Measurements from ENCODE around the gene GRIK2. TPM values are rescaled to one million over a fixed set of nuclear protein-coding genes. Genes with fewer than 3 reads are reported as not detected.

Gene GRIK2
- total RNA-seq, 4 donors from 2014 or later = 1.4 to 51.9 (median 9.6) TPM

DNA sequence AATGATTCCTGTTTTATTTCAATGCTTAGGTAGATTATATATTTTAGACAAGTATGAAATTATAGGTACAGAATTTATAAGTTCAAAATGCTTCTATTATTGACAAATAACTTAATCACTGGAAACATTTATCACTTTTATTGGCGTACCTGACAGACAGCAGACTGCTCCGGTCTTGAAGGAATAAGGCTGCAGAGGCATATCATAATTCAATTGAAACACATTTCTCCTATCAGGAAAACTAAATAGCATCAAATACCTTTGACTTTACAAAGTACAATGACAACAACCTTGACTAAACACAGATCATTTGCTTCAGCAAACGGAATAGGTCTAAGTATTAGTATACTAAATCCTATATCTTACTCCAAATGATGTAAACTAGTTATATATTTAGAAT, 91.3 kb downstream of the GRIK2 start:
- H3K27ac ChIP-seq = no peak overlapping the region
- WGBS, 2 donors = 88 to 89% methylated on average over 3 of the region's 3 CpGs
- H3K4me3 ChIP-seq (replicated peaks in 1 of 3) = no peak overlapping the region
- no peak for TF ChIP-seq POLR2A (IDR thresholded peaks at IDR 0.05)
- TF ChIP-seq CTCF (IDR thresholded peaks at IDR 0.05) = no peak
- intact Hi-C loops (cut with DNase I) = no loop called here
- no peaks in the 10 kb centered on the region for H3K9me3 ChIP-seq
- no peaks in the 10 kb centered on the region for H3K36me3 ChIP-seq
- no peaks in the 10 kb centered on the region for H3K4me1 ChIP-seq
- no peaks in the 10 kb centered on the region for H3K27me3 ChIP-seq
- DNase-seq = no peak

DNA sequence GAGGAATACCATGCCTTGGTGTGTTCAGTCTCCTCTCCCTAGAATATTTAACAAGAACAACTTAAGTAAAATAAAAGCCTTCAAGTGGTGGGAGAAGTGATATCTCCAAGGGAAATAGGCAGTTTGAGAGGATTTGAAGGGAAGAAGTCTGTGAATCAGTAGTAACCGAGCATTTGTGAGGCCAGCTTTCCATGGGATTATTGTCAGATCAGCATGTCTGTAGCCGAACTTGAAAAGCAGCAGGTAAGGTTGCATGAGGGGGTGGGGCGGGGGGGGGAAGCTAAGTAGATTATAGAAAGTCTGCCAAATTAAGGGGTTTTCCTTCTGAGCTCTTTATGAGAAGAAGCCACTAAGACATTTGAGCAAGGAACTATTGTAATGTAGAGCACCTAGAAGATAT, 92.6 kb downstream of the GRIK2 start:
- no peaks in the 10 kb centered on the region for H3K36me3 ChIP-seq
- no peak for DNase-seq
- intact Hi-C loops (cut with DNase I) = no loop called here
- no peaks in the 10 kb centered on the region for H3K27me3 ChIP-seq
- no peak overlapping the region for H3K27ac ChIP-seq
- H3K9me3 ChIP-seq = no peaks in the 10 kb centered on the region
- TF ChIP-seq CTCF (IDR thresholded peaks at IDR 0.05) (no peak), POLR2A (IDR thresholded peaks at IDR 0.05) (no peak)
- 28 to 37% methylated on average over 3 of the region's 3 CpGs for WGBS, 2 donors
- no peak overlapping the region for H3K4me3 ChIP-seq (replicated peaks in 1 of 3)
- no peaks in the 10 kb centered on the region for H3K4me1 ChIP-seq

GRCh38 chr6:101486726-101487125, 93.2 kb downstream of the GRIK2 start:
- Histone ChIP-seq H3K36me3 (no peaks in the 10 kb centered on the region), H3K4me3 (replicated peaks in 1 of 3) (no peak overlapping the region), H3K9me3 (no peaks in the 10 kb centered on the region), H3K4me1 (no peaks in the 10 kb centered on the region), H3K27me3 (no peaks in the 10 kb centered on the region), H3K27ac (no peak overlapping the region)
- WGBS, 2 donors = 40 to 41% methylated on average over 3 of the region's 3 CpGs
- no peak for DNase-seq
- intact Hi-C loops (cut with DNase I) = no loop called here
- TF ChIP-seq CTCF (IDR thresholded peaks at IDR 0.05) (no peak), POLR2A (IDR thresholded peaks at IDR 0.05) (no peak)

DNA sequence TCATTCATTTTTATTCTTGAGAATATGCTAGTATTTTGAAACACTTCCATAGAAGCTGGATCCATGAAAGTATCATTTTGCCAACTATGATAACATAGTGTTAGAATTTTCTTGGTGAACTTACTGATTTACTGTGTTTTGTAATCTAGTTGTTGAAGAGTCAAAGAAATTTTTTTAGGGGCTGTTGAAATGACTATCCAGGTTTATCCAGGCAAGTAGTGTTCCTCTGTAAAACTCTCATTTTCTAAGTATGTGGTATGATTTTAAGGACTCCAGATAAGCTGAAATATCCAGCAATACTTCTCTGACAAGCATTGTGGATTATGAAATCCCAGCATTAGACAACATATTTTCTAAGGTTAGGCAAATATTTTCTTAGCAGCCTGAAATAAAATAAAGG, 95.9 kb downstream of the GRIK2 start:
- no peak for DNase-seq
- H3K4me1 ChIP-seq = no peaks in the 10 kb centered on the region

DNA sequence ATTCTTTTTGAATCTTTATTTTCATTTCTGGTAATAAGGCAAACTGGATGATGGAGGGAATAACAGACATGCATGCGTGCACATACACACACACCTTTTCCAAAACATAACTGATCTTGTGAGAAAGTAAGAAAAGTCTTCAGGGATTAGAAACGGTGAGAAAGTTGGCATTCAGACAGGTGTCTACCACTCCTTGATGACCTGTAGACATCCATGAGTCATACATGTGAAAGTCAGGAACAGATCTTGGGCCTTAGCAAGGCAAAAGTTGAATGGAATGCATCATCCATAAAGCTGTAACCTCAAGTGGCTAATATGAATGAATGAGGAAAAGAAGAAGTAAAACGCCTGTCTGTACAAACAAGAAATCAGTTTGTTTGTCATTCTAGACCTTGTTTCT, 97.3 kb downstream of the GRIK2 start:
- no peak for DNase-seq
- intact Hi-C loops (cut with DNase I) = no loop called here
- WGBS, 2 donors = 64 to 82% methylated on average over 3 of the region's 3 CpGs
- Histone ChIP-seq H3K4me1 (no peaks in the 10 kb centered on the region), H3K4me3 (replicated peaks in 1 of 3) (no peak overlapping the region), H3K9me3 (no peaks in the 10 kb centered on the region), H3K27me3 (no peaks in the 10 kb centered on the region), H3K36me3 (no peaks in the 10 kb centered on the region), H3K27ac (no peak overlapping the region)
- TF ChIP-seq POLR2A (IDR thresholded peaks at IDR 0.05) = no peak
- no peak for TF ChIP-seq CTCF (IDR thresholded peaks at IDR 0.05)

More for the DNA sequence above, 95.9 kb downstream of the GRIK2 start:
- Histone ChIP-seq H3K9me3 (no peaks in the 10 kb centered on the region), H3K4me3 (replicated peaks in 1 of 3) (no peak overlapping the region), H3K36me3 (no peaks in the 10 kb centered on the region), H3K27ac (no peak overlapping the region), H3K27me3 (no peaks in the 10 kb centered on the region)
- no peak for TF ChIP-seq POLR2A (IDR thresholded peaks at IDR 0.05)
- no peak for TF ChIP-seq CTCF (IDR thresholded peaks at IDR 0.05)
- intact Hi-C loops (cut with DNase I) = no loop called here

Data from thyroid gland (tissue), 4 donors.